EH (cell line): ENCODE measurements around the gene FGFRL1.

ENCODE experiments used
- DNase-seq: peaks from one replicate; pipeline ENCODE4 v3.0.0-alpha.2; 2015; ENCODE audit warnings: low read depth

The FGFRL1 gene

DNA sequence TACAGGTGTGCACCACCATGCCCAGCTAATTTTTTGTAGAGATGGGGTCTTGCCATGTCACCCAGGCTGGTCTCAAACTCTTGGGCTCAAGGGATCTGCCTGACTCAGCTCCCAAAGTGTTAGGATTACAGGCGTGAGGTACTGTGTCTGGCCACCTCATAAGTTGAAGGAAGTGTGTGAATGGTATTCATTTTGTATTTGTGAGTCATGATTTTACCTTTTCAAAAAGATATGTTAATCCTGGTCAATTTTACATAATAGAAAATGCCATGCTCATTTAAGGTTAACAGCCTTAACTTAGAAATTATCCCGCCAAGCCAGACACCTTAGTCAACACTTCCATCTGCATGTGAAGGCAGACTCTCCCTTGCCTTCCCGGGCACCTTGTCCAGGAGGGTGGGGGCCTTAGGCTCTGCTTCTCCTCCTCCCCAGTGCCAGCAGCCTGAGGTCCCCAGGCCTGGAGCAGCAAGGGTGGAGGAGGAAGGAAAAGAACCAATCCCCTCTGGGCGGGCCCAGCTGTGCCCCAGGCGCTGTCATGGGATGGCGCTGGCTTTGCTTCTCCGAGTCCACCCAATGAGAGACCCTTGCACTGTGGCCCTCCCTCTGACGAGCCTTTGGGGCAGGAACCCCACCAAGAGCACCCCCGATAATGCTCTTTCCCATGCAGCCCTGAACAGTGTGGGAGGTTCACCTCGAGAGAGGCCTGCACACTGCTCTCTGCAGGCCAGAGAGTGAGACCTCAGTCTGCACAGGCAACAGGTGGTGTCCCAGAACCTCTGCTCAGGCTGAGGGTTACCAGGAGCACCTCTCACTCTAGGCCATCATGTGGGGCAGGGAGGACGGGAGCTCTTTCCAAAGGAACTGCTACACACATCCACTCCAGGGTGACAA lies 64.6 kb downstream of the FGFRL1 start:
- no peak for DNase-seq
